GM23338 (cell line): ENCODE data around the gene DAP3.

Experiments used
- EZH2 ChIP-seq: fragments of 200-600 bp; sonication (generic); IDR thresholded peaks from one replicate; pipeline ENCODE4 v1.8.0; 2017; ENCODE audit warnings: antibody characterized with exemption, mild to moderate bottlenecking, low read depth; ENCODE audit not compliant: unreplicated experiment
- EZH2phosphoT487 ChIP-seq: fragments of 200-600 bp; sonication (generic); IDR thresholded peaks from one replicate; pipeline ENCODE4 v1.8.1; 2018; ENCODE audit warnings: antibody characterized with exemption; ENCODE audit not compliant: unreplicated experiment
- POLR2AphosphoS5 ChIP-seq: IDR thresholded peaks from 2 replicates; pipeline ENCODE4 v1.6.1; 2016; ENCODE audit warnings: antibody characterized with exemption, low read depth
- REST ChIP-seq: IDR thresholded peaks from one replicate; pipeline ENCODE4 v1.6.1; 2018; ENCODE audit warnings: antibody characterized with exemption; ENCODE audit not compliant: unreplicated experiment
- TF ChIP-seq, protein P1 (sequence below), 2 experiments: fragments of 200-600 bp in 1 of 2; sonication (generic) in 1 of 2; conservative IDR thresholded peaks; 2 replicates each; pipeline versions ENCODE4 v1.5.1 to v1.6.1; 2016 to 2017; ENCODE audit warnings: antibody characterized with exemption in 2 of 2, low read depth in 2 of 2, mild to moderate bottlenecking in 2 of 2, moderate library complexity in 1 of 2

DNA sequence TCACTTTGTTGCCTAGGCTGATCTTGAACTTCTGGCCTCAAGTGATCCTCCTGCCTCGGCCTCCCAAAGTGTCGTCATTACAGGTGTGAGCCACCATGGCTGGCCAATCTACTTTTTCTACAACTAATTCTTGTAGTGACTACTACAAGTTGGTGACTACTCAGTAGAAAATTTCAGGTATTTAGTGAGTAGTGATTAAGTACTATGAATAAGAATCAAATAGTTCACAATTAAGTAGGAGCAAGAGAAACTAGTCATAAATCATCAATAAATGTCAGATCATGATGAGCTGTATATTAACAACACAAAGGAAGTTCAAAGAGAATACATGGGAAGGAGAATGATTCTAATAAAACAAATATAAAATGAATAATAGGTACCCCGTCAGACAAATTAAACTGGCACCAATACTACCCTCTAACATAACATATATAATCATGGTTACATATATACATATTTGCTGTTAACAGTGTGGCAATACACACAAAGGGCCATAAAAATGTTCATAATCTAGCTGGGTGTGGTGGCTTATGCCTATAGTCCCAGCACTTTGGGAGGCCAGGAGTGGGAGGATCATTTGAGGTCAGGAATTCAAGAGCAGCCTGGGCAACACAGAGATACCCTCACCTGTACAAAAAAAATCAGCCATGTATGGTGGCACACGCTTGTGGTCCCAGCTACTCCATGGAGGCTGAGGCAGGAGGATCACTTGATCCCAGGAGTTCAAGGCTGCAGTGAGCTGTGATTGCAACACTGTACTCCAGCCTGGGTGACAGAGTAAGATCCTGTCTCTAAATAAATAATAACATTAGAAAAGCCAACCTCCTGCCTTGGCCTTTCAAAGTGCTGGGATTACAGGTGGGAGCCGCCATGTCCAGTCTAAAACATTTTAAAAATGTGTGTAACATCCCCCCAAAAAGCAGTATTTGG, 19.4 kb upstream of the DAP3 start:
- TF ChIP-seq EZH2phosphoT487, result no peak
- TF ChIP-seq EZH2, result no peak
- TF ChIP-seq, protein P1, sequence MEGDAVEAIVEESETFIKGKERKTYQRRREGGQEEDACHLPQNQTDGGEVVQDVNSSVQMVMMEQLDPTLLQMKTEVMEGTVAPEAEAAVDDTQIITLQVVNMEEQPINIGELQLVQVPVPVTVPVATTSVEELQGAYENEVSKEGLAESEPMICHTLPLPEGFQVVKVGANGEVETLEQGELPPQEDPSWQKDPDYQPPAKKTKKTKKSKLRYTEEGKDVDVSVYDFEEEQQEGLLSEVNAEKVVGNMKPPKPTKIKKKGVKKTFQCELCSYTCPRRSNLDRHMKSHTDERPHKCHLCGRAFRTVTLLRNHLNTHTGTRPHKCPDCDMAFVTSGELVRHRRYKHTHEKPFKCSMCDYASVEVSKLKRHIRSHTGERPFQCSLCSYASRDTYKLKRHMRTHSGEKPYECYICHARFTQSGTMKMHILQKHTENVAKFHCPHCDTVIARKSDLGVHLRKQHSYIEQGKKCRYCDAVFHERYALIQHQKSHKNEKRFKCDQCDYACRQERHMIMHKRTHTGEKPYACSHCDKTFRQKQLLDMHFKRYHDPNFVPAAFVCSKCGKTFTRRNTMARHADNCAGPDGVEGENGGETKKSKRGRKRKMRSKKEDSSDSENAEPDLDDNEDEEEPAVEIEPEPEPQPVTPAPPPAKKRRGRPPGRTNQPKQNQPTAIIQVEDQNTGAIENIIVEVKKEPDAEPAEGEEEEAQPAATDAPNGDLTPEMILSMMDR (conservative IDR thresholded peaks at IDR 0.05; ENCODE audit: low read depth in 2 of 2), result no peak
- TF ChIP-seq POLR2AphosphoS5, result no peak
- TF ChIP-seq REST, result no peak
